Stimulated activated CD4-positive, alpha-beta T cell treated with anti-CD3 and anti-CD28 coated beads, TNF-alpha, amount 100 ng/mL, for 48 hours (primary cell): Measurements from ENCODE around the gene TANGO2.

Experiments
- DNase-seq, 3 donors: peaks; one replicate each; pipeline ENCODE4 v3.0.0-alpha.2; 2020; ENCODE audit warnings: low read depth in 3 of 3

TANGO2 gene

DNA sequence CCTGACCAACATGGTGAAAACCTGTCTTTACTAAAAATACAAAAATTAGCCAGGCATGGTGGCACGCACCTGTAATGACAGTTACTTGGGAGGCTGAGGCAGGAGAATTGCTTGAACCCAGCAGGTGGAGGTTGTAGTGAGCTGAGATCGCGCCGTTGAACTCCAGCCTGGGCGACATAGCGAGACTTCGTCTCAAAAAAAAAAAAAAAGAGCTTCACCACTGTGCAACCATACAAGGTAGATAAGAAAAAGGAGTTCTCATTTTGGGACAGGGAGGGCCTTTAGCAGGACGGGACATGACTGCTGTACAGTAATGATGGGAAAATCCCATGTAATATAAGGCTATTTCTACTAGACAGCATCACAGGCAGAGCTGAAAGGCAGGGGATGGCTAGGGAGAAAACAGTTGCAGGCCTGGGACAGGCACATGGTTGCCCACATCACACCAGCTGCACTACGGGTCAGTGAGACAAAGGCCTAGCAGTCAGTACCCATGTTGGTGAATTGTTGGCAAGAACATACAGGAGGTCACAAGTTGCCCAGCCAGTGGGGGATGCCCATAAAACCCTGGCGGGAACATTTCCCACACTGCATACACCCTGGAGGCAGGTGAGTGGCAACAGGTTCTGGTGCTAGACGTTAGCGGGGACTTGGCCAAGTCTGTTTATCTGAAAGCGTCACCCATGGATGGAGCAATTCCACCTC, 5.4 kb downstream of the TANGO2 start:
- no peak for DNase-seq

DNA sequence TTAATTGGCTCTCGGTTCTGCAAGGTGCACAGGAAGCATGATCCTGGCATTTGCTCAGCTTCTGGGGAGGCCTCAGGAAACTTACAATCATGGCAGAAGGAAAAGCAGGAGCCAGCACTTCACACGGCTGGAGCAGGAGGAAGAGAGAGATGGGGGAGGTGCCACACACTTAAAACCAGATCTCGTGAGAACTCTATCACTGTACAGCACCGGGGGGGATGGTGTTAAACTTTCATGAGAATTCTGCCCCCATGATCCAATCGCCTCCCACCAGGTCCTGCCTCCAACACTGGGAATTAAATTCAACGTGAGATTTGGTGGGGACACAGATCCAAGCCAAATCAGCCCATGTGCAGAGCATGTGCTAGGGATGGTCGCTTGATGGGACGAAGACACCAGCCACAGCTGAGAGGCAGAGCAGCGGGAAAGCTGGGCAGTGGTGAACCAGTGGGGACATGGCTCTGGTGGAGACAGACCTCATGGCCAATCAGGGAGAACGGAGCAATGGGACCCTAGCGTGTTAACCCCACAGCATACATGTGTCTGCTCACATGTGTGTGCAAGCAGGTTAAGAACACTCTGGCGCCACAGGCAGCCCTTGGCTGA, 6.2 kb downstream of the TANGO2 start:
- DNase-seq = no peak

DNA sequence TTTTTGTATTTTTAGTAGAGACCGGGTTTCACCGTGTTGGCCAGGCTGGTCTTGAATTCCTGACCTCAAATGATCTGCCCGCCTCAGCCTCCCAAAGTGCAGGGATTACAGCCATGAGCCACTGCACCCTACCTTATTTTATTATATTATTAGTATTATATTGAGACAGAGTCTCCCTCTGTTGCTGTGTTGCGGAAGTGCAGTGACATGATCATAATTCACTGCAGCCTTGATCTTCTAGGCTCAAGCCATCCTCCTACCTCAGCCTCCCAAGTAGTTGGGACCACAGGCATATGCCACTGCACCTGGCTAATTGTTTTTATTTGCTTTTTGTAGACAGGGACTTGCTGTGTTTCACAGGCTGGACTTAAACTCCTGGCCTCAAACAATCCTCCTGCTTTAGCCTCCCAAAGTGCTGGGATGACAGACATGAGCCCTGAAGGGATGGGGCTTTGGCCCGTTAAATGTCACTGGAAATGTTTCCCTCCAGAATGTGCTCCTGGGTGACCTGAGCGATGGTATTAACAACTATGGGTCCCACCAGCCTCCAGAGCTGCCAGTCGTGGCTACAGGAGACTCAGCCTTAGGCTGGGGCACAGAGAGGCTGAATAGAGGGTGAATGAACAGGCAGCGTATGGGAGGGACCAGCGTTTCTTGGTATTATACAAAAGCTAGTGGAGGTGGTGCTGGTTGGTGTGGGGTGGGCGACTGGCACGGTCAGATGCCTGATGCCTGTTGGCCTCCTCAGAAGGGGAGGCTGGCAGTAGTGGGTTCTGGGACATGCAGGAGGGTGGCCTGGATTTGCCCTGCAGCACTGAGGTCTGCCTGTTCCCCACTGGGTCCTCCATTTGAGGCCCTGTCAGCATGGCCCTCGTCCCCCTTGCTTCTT, 7.3 kb downstream of the TANGO2 start:
- DNase-seq = no peak

DNA sequence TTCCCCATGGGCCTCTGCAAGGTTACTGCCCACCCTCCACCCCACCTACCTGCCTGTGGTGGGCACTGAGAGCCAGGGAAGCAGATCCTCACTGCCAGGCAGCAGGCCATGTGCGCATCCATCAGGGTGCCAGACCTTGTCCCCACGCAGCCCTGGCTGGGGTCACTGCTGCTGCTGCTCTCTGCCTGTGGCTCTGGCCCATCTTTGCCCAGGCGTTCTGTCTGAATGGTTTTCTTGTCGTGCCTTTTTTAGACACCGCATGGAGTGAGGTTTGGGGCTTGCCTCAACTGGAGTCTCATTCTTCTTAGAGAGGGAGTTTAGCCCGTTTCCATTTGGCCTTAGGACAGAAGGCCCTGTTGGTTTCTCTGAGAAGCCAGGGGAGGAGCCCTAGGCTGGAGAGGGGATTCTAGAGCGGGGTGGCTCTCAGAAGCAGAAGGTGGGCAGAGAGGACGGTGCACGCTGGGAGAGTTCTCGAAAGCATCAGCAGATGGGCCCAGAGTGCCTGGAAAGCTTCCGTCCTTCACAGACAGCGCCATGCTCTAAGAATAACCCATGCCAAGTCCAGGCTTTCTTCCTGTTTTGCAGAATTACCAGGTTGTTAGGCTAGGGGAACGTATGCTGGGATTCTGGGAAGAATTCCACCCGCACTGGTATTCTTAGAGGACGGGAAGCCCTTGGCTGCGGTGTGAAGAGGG, 8.1 kb downstream of the TANGO2 start:
- no peak for DNase-seq

DNA sequence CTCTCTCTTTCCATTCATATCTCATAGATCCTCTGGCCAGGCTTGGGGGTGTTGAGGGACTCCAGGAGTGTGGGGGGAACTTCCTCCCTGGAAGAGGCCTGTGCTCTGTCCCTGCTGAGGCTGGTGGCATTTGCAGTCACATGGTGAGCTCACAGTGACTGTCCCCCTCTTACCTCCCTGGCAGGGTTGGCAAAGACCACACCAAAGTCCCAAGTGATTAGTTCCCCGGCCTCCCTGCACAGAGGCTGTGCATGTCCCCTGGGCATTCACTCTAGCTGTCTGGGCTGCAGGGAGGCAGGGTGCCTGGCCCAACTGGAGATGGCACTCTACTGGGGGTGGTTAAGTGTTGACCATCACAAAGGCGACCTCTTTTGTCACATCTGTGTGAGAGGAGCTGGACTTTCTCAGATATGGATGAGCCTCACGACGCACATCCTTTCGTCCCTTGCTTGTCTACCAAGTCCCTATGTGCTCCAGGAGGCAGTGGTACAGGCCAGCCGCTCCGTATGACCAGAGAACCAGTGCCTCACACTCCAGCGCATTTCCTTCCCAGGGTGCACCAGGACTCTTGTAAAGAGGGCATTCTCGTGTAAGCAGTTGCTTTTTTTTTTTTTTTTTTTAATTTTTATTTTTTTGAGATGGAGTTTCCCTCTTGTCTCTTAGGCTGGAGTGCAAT, 8.8 kb downstream of the TANGO2 start:
- DNase-seq = no peak

DNA sequence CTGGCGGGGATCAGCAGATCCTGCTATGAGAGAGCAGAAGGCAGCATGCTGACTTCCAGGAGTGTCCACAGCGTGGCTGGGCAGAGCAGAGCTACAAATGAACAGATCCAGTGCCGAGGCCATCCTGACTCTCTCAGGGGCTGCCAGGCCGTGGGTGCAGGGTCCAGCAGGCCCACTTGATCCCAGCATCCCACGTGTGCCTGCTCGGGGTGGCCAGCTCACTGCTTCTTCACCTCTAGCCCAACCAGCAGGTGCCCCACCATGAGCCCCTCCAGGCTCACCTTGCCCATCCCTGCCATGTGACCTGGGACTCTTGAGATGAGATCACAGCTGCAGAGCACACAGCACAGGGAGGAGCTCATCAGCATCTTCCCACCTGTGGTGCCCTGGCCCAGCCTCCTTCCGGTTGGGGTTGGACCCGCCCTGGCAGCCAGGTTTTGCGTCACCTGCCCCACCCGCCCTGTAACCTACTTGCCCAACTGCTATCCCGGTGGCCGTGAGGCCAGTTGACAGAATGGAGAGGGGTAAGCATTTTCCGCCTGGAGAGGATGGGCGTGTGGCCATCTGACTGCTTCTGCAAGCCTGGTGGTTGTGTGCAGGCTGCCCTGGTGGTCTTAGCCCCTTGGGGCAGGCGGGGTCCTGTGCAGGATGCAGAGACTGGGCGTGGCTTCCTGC, 11.0 kb downstream of the TANGO2 start:
- no peak for DNase-seq

DNA sequence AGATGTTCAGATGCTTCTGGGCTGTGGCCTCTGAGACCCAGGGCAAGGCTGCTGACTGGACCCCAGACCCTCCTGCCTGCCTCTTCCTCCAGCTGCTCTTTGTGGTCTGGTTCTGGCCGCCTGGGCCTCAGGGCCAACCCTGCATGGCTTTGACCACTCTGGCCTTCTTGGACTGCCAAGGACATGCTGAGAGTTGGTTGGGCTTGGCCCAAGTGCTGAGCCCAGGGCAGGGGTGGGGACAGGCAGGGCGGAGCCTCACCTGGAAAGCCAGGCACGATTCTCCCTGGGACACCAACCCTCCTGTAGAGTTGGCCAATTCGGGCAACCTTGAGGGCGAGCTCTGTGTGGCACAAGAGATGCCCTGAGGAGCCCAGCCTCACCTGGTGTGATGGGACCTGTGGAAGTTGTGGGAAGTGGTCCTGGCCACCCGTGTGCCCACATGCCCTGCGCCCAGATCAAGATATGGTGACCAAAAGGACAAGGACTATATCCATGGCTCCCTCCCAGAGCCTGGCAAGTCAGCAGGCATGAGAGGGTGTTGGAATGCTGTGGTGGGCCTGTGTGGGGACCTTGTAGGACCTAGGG, 11.6 kb downstream of the TANGO2 start:
- no peak for DNase-seq

DNA sequence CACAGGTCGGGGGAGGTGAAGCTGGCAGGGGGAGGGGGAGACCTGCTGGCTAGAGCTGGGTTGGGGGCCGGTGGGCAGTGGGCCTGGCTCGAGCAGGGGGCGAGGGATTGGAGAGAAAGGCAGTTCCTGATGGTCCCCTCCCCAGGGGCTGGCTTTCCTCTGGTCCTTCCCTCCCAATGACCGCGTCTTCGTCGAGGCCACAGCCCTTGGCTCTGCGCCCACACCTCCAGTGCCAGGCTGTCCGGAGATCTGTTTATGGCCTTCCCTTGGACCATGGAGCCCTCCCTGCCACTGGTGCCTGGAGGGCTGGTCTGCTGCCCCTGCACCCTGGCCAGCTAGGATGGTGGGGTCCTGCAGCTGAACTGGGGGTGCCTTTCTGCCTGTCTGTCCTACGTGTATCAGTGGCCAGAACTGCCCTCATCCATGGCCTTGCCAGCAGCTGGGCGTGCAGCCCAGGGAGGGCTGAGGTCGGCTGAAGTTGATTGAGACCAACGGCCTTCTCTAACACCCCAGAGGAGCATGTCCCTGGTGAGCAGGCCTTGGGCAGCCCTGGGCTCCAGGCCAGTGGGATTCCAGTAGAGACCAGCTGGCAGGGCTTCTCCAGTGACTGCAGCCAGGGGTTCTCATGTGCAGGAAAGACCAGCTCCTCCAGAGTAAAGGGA, 12.3 kb downstream of the TANGO2 start:
- no peak for DNase-seq

DNA sequence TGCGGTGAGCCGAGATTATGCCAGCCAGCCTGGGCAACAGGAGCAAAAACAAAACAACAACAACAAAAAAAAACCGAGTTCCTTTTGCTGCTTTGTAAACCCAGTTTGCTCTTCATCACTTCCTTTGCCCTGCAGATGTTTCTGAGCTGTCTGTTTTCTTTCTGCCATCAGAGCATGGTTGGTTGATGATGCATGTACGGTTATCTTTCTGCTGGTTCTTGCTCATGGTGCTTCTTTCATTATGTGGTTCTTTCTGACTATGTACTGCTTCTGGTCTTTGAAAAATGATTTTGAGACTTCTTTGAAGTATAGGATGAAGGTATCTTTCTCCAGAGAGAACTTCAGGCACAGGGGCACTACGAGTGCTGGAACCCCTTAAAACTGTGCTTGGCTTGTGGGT, 13.2 kb downstream of the TANGO2 start:
- DNase-seq = no peak

DNA sequence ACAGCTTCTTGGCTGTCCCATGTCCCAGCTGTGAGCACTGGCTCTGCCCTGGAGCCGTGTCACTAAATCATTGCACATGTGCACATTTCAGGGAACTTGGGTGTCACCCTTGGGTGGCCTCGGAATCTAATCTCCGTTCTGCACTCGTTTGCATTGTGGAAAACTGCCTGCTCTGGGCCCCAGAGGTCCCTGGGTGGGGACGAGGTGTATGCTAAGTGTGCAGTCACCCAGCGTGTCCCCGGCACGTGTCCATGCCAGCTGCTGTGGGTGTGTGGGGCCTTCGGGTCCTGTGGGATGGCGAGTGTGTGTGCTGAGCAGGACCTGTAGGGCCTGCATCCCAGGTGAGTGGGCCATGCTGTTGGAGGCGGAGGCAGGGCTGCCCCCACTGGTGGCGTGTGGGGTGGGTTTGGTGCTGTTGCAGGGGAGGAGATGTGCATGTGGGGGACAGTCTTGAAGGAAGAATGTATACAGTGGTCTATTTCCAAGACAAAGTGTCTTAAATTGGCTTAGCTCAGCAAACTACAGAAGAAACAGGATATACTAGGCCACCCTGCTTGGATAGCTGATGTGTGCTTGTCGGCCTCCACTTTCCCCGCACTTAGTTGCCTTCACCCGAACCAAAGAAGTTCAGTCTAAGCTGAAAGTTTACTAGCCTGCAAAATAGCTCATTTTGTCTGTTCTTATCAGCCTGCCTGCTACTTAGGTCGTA, 14.6 kb downstream of the TANGO2 start:
- DNase-seq = no peak

DNA sequence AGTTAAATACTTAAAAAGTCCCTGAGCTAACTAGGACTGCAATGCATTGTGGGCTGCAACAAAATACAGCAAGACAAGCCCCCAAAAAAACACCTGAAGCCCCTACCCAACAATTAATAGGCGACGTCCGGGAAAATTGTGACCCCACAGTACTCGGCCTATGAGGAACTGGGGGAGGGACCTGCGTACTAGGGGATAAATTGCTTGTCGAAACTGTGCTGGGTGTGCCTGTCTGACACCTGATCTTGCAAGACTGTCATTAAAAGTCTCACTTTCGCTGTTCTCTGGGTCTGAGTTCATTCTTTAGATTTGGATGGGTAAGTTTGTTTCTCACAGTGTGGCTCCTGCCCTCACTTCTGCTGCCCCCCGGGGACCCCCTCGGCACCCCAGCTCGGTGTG, 15.2 kb downstream of the TANGO2 start:
- DNase-seq = no peak

DNA sequence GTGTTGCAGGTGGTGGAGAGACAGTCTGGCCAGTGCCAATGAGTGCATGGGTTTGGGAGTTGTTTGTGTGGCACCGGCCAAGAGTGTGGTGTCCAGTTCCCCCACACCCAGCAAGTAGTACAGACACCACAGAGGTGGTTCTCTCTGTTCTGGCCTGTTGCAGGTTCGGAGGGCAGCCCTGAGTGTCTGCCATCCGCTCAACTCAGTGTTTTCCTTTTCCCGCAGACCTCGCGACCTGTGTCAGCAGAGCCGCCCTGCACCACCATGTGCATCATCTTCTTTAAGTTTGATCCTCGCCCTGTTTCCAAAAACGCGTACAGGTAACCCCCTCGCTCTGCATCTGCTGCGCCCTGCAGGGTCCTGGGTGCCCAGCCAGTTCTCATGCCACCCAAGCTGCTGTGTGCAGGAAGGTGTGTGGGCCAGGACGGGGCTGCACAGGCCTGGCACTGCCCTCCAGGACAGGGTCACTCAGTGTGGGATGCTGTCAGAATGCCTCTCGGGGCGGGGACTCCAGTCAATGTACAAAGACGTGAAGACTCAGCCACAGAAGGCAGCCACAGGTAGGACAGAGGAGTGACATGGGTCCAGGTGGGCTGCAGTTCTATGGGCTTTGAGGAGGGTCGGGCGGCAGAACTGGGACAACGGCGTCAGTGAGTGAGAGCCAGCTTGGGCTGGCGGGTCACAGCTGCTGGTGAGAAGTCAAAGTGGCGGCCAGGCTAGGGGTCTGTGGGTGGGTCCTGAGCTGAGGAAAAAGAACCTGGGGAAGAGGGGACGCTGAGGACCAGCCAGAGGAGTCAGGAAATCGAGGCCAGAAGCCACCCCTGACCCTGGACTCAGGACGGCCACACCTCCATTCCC, 15.9 kb downstream of the TANGO2 start:
- DNase-seq = no peak

DNA sequence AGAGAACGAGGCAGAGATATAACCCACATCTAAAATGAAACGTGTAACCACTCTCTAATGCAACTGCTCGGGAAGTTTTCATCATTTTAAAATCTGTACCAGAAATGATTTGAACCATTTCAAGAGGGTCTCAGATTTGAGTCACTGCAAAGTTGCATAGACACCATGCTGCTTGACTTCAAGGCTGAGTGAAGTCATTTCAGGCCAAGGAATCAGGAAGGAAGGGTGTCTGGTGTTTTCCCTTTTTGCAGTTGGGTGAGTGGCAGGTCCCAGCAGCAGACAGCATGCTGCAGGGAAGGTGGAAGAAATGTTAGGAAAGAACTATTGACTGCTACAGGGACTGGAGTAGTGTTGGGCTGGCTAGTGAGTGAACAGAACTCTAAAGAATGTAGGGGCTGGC, 16.5 kb downstream of the TANGO2 start:
- DNase-seq = no peak

DNA sequence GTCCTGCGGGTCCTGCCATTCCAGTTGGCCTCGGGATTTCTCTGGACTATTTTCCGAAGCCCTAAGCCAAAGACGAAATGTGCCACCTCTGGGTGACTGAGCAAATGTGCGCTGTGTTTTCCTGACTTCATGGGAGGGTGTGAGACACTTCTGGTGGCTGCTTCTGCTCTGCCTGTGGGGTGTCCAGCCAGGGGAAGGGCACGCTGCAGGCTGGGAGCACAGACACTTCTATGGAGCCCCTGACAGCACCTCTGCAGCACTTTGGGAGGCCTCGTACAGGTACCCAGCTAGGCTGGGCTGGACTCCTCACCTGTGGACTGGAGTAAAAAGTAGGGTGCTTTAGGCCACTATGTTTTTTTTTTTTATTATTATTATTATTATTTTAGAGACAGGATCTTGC, 17.7 kb downstream of the TANGO2 start:
- DNase-seq = no peak

DNA sequence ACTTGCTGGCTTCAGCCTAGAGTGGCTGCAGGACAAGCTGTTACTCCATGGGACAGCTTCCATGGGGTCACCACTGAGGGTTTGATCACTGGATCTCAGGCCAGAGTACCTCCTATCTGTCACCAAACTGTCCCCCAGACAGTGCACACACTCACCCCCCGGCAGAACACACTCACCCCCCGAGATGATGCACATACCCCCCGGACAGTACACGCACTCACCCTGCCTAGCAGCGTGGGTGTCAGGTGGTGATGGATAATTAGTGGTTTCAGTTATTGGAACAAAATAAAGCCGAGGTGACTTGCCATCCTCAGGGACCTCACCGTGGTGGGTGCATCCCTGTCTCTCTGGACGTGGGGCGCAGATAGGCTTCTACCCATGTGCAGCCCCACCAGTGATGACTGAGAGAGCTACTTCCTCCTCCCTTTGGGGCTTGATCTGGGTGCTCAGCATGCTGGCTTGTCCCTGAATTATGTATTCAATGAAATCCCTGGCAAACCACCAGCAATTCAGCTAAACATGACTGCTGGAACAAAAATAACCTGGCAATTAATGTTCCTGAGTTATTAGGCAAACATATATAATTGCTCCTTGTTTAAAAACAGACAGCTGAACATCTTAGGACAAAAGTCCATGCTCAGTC, 18.9 kb downstream of the TANGO2 start:
- no peak for DNase-seq

DNA sequence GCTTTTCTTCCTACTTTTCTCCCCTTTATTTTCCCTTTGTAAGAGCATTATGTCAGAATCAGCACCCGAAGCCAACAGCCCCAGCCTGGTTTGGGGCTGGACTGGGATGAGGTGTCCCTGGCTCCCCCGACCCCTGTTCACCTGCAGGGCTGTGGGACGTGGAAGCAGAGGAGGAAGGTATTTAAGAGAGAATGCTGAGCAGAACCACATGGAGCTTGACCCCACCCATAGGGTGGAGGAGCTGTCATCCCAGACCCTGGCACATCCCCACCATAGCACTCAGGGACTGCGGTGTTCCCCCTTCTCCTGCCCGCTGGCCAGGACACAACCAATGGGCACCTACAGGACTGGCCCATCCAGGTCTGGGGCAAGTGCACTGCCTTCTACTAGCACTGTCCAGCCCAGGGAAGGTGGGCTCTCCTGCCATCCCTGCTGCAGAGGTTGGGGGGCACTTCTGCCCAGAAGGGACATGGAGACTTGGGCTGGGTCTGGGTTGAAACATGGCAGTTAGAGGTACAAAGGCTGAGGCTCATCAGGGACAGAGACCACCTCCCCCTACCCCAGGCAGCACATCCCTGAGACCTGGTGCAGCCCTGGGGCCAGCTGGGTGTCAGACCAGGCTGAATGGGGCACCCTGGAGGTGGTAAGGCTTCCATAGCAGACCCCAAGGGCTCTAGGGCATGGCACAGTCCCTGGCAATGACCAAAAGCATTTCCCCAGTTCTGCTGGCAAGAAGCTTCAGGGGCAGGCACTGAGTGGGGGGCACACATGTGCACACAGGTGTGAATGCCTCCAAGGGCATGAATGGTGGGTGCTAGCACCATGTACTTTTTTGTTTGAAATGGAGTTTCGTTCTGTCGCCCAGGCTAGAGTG, 19.7 kb downstream of the TANGO2 start:
- DNase-seq = no peak
